ENCODE data around the gene SSNA1.

The SSNA1 gene

GRCh38 chr9:137198051-137198901 lies 9.8 kb downstream of the SSNA1 start:
- TF ChIP-seq USF1 (IDR thresholded peaks at IDR 0.05) = peak; percentile 83
- no peak for TF ChIP-seq FOXM1 (IDR thresholded peaks at IDR 0.05; ENCODE audit: borderline replicate concordance, low read depth)
- TF ChIP-seq TEAD4 (IDR thresholded peaks at IDR 0.05) = peak; percentile 79
- TF ChIP-seq TAF1 (IDR thresholded peaks at IDR 0.05; ENCODE audit: low read depth) = no peak
- no peak for TF ChIP-seq EP300 (IDR thresholded peaks at IDR 0.05; ENCODE audit: borderline replicate concordance)
- TF ChIP-seq CREB1 (IDR thresholded peaks at IDR 0.05; ENCODE audit: low read depth) = no peak
- TF ChIP-seq RAD21 (IDR thresholded peaks at IDR 0.05; ENCODE audit: low read depth) = no peak
- TF ChIP-seq CEBPB (IDR thresholded peaks at IDR 0.05) = no peak
- no peak; the same call in 1 of the 2 replicates for TF ChIP-seq ZBTB7A (IDR thresholded peaks at IDR 0.05; ENCODE audit: low read depth)
- TF ChIP-seq NFIC (IDR thresholded peaks at IDR 0.05) = peak; percentile 60
- 0 out of 2 replicates have a peak, but pooled peaks have one; percentile 17 for TF ChIP-seq MAX (IDR thresholded peaks at IDR 0.05)
- no peak for TF ChIP-seq EGR1 (IDR thresholded peaks at IDR 0.05)
- peak; percentile 82 for TF ChIP-seq TCF12 (IDR thresholded peaks at IDR 0.05; ENCODE audit: low read depth)
- no peak for TF ChIP-seq YY1 (IDR thresholded peaks at IDR 0.05; ENCODE audit: low read depth)
- TF ChIP-seq REST (IDR thresholded peaks at IDR 0.05; ENCODE audit: low read depth) = no peak

GRCh38 chr9:137198902-137199283 lies 10.4 kb downstream of the SSNA1 start:
- TF ChIP-seq REST (IDR thresholded peaks at IDR 0.05; ENCODE audit: low read depth) (no peak), YY1 (IDR thresholded peaks at IDR 0.05; ENCODE audit: low read depth) (no peak), MAX (IDR thresholded peaks at IDR 0.05) (no peak), TAF1 (IDR thresholded peaks at IDR 0.05; ENCODE audit: low read depth) (no peak), EP300 (IDR thresholded peaks at IDR 0.05; ENCODE audit: borderline replicate concordance) (no peak), ZBTB7A (IDR thresholded peaks at IDR 0.05; ENCODE audit: low read depth) (no peak), CREB1 (IDR thresholded peaks at IDR 0.05; ENCODE audit: low read depth) (no peak), FOXM1 (IDR thresholded peaks at IDR 0.05; ENCODE audit: borderline replicate concordance, low read depth) (no peak), NFIC (IDR thresholded peaks at IDR 0.05) (no peak), EGR1 (IDR thresholded peaks at IDR 0.05) (no peak), RAD21 (IDR thresholded peaks at IDR 0.05; ENCODE audit: low read depth) (no peak), TEAD4 (IDR thresholded peaks at IDR 0.05) (no peak), CEBPB (IDR thresholded peaks at IDR 0.05) (no peak), USF1 (IDR thresholded peaks at IDR 0.05) (no peak), TCF12 (IDR thresholded peaks at IDR 0.05; ENCODE audit: low read depth) (no peak)

GRCh38 chr9:137199411-137200121 lies 11.1 kb downstream of the SSNA1 start:
- no peak for TF ChIP-seq CREB1 (IDR thresholded peaks at IDR 0.05; ENCODE audit: low read depth)
- TF ChIP-seq RAD21 (IDR thresholded peaks at IDR 0.05; ENCODE audit: low read depth) = no peak
- no peak for TF ChIP-seq NFIC (IDR thresholded peaks at IDR 0.05)
- no peak for TF ChIP-seq EGR1 (IDR thresholded peaks at IDR 0.05)
- TF ChIP-seq CEBPB (IDR thresholded peaks at IDR 0.05) = no peak
- no peak for TF ChIP-seq REST (IDR thresholded peaks at IDR 0.05; ENCODE audit: low read depth)
- no peak for TF ChIP-seq TAF1 (IDR thresholded peaks at IDR 0.05; ENCODE audit: low read depth)
- no peak for TF ChIP-seq TEAD4 (IDR thresholded peaks at IDR 0.05)
- no peak for TF ChIP-seq ZBTB7A (IDR thresholded peaks at IDR 0.05; ENCODE audit: low read depth)
- no peak for TF ChIP-seq YY1 (IDR thresholded peaks at IDR 0.05; ENCODE audit: low read depth)
- no peak for TF ChIP-seq USF1 (IDR thresholded peaks at IDR 0.05)
- no peak for TF ChIP-seq MAX (IDR thresholded peaks at IDR 0.05)
- TF ChIP-seq TCF12 (IDR thresholded peaks at IDR 0.05; ENCODE audit: low read depth) = no peak
- no peak for TF ChIP-seq FOXM1 (IDR thresholded peaks at IDR 0.05; ENCODE audit: borderline replicate concordance, low read depth)
- TF ChIP-seq EP300 (IDR thresholded peaks at IDR 0.05; ENCODE audit: borderline replicate concordance) = no peak

Measured in Ishikawa (cell line).